GM19043 (cell line): Measurements from ENCODE around the gene DLGAP1.
"Not testable (repeated sequence)": the region's sequence is repeated elsewhere in the genome, so short reads cannot be mapped to it uniquely, and the experiment has no call there.

ENCODE experiments used
- ATAC-seq: cut with Tn5 transposase; IDR thresholded peaks from one replicate; pipeline ENCODE4 v1.9.1; 2021; ENCODE audit warnings: low read depth; ENCODE audit not compliant: unreplicated experiment

Gene DLGAP1

DNA sequence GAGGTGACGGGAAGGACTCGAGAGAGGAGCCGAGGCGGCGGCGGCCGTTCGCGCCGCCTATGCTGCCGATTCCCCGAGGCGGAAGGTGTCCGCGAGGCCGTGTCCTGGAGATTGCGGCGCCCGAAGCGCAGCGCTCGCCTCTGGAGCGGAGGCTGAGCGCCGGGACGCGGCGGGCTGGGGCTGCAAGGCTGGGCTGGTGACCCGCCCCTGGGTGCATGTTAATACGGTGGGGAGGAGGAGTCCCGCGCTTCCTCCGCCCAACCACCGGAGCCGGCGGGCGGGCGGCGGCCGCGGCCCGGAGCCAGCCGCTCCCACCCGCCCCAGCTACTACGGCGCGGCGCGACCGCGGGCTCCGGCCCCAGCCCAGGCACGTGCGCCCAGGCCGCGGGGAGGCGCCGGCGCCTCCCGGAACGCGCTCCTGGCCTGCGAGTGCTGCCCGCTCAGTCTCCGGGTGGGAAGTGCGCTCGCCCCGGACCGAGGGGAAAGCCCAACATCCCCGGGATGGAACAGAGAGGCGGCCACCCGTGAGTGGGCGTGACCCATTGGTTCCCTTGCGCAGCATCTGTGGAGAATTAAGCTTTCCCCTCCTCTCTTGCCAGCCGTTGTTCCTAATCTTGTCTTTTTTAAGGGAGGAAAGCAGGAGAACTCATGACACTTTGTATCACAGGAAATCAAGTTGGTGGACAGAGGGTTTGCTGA is at the start of gene DLGAP1:
TSS of gene DLGAP1 (minus strand) at position 195 of the 699 bp plus-strand sequence.
- peak; percentile 47 for ATAC-seq

- ATAC-seq, result not testable (repeated sequence)
Observed at GRCh38 chr18:4494703-4495284, 39.7 kb upstream of the DLGAP1 start.

DNA sequence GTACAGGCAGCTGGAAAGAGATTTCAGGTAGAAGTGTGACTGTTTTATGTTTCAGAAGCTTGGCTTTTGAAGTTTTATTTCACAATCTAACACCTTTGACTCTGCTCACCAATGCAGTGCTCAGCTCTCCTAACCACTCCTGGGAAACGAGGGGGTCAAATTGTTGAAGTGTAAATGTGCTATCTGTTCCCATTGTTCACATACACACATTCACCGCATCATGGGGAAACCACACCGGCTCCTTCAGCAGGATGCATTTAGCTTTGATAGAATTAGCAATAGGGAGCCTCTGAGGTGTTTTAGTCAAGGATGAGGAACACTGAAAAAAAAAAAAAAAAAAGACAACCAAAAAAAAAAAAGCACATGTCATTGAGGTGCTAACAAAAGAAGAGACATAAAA is 13.4 kb upstream of the DLGAP1 start:
- no peak for ATAC-seq

DNA sequence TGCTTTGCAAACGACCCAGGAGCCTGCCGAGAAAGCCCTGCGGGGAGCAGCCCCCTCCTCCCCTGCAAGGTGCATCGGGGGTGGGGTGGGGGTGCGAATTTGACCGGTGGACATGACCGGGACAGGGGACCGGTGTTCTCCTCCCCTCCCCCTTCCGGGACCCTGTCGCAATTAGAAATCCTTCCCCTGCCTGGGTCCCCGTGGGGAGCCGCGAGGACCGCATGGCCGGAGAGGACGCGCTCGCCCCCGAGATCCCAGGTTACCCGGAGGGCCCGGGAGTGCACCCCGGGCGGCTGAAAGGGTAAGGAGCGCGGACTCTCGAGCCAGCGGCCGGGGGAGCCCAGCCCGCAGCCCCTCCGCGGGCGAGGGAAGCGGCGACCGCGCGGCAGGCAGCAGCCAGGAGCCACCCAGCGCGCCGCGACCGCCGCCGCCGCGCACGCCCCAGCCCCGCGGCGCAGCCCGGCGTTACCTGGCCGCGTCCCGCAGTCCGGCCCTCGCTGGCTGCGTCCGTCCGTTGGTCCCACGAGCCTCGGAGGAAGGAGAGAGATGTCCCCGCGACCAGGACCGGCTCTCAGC is 482 bp downstream of the DLGAP1 start:
- peak; percentile 14 for ATAC-seq

DNA sequence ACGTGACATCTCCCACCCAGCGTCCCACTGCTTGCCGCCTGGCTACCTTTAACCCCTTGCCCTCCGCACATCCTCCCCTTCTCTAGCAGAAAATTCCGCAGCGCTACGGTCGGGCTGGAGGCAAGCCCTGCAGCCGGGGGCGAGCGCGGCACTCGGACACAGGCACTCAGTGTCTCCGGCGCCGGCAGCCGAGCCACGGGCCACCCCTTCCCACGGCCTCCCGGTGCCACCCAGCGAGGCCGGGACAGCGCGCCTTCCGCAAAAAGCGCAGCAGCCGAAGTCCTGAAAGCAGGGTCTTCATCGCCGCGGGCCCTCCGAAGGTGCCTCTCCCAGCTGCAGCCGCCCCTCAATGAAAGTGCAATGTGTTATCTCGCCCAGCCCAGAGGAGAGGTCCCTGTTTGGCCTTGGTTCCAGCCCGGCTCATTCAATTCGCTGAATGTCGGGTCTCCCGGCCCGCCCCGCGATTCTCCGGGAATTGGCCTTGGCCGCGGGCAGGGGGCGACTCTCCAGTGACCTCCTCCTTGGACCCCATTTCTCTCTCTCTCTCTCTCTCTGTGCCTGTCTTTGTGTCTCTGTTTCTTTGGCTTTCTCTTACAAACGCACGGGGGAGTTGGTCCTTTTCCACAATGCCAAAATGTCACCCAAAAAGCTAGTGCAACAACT is 1.1 kb downstream of the DLGAP1 start:
- ATAC-seq, result no peak

DNA sequence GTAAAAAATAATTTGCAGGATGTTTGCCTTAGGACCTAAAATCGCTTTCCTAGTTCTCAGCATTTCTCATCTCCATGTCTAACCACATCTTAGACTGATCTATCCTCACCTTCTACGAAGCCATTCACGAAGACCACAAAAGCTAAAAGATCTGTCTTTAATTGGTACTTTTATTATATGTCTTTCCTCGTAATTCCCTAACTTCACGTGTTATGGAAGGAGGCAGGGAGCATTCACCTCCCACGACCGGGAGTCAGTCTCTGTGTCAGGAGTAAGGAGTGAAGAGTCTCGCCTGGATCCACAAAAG is 1.6 kb downstream of the DLGAP1 start:
- no peak for ATAC-seq

DNA sequence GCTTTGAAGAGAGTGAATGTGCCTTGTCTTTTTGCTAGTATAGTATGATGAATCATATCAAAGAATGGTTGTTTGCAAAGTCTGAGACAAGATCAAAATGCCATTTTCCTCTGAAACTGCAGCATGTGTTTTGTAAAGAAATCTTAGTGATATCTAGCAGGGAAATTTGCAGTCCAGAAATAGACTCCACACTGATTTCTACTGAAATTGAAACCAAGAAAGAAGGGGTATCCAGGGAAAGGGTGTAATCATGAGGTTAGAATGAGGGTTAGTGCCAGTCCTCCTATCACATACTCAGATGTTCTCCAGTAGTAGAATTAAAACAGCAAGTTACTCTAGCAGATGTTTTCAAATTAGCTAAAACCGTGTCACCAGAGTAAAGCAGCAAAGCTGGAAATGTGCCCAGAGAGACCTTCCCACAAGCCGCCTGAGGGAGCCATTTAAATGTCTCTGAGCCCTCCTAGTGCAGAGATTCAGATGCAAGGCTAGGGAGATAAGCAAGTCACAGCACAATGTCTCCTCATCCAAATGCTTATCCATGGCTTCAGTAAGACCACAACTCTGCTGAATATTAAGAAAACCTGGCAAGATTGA is 4.9 kb downstream of the DLGAP1 start:
- no peak for ATAC-seq

- ATAC-seq, result no peak
Observed at GRCh38 chr18:4445902-4446301, 9.2 kb downstream of the DLGAP1 start.

DNA sequence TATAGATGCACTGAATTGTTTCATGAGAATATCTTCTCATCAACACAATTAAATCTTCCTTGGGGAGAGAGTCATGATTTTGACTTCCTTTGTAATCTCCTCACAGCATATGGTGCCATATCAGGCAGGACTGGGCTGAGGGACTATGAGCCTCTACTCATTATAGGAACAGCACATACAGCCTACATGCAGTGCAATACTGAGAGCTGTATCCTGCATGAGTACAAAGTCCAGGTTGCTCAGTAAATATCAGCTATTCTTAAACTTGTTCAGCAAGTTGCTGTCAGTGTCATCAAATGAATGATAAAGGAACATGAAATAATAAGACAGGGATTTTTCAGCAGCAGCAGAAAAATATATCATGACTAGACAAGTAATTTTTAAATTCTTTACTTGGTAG is 10.8 kb downstream of the DLGAP1 start:
- ATAC-seq, result no peak

GRCh38 chr18:4441098-4441497 is 14.0 kb downstream of the DLGAP1 start:
- ATAC-seq, result no peak

- ATAC-seq, result no peak
Observed at GRCh38 chr18:4438938-4439337, 16.2 kb downstream of the DLGAP1 start.

GRCh38 chr18:4433717-4434116 is 21.4 kb downstream of the DLGAP1 start:
- ATAC-seq, result no peak

DNA sequence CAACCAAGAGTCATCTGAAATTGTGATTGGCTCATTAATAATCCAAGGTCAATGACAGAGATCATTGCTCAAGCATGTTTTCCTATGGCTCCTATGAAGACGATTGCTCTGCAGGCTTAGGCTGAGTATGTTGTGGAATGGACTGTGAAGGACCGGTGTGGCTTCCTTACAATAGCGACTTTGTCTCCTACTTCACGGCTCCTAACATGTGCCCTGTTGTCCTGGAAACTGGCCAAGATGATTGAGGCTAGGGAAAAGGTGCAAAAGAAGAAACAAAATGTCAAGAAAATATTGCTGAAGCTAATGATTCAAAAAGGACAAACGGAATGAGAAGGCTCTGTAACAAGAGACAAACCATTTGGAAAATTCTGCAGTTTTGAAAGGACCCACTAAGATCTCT is 24.3 kb downstream of the DLGAP1 start:
- ATAC-seq, result no peak

- no peak for ATAC-seq
Observed at GRCh38 chr18:4417714-4418113, 37.4 kb downstream of the DLGAP1 start.

DNA sequence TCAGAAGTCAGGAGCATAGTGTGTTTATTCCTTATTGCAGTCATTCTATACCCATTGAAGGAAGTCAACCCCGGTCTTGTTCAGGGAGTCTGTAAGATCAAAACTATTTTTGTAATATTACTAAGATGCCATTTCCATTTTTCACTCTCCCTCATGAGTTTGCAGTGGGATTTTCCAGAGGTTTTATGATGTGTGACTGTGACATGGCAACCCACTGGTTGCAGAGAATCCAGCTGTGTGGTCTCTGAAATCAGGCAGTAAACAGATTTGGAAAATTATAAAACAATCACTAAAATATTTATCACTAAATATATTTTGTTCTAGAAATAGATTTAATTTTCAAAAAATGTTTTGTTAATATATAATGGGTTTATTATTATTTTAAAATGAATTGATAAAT is 38.1 kb downstream of the DLGAP1 start:
- ATAC-seq, result no peak

GRCh38 chr18:4412286-4412685 is 42.8 kb downstream of the DLGAP1 start:
- ATAC-seq, result no peak

DNA sequence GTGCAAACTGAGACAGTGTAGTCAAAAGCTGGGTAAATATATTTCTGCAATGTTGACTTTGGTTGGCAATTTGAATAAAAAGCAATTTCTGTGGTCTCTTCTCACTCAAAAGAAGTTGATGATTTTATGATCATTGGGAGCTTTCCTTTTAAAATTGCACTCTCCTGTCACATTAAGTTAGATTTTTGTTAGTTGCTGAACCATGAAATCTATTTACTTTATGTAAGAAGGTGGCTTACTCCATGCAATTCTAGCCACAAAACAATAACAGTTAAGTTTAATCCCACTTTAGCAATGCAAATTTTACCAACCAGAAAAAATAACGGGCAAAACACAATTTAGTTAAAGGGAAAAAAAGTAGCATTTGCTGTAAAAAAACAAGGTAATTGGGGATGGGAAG is 48.3 kb downstream of the DLGAP1 start:
- no peak for ATAC-seq

DNA sequence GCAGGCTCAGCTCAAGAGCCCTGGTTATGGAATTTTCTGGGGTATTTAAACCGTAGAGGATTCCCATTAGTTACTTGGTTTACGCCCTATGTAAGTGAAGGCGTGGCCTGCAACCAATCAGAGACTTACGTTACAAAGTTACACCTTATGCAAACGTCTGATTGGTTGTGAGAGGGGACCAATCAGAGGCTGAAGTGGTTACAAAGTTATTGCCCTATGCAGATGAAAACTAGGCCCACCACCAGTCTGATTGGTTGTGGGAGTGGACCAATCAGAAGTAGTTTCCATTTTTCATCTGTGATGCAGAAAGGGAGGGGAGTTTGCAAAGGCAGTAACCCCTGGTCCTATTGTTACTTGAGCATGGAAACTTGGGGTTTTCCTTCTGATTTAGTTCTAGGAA is 49.1 kb downstream of the DLGAP1 start:
- no peak for ATAC-seq

DNA sequence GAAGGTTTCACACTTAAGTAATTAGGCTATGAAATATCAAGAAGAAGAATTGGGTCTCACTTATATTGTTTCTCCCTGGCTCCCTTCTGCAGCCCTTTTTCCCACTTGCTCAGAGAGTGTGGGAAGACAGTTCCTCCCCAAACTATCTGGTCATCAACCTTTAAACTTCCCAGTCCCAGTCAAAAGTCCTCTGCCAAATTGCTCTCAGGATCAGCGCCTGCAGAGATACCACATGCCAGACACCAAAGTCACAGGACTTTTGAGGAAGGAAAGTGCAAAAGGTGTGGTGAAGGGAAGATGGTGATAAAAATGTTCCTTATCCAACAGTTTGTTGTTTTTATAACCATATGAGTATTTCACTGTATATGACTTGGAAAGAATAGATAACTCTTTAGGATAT is 51.3 kb downstream of the DLGAP1 start:
- no peak for ATAC-seq

- no peak for ATAC-seq
Observed at GRCh38 chr18:4400911-4401310, 54.2 kb downstream of the DLGAP1 start.

GRCh38 chr18:4399929-4400328 is 55.2 kb downstream of the DLGAP1 start:
- ATAC-seq, result no peak
